Breast epithelium (tissue), 3 donors: Measurements from ENCODE around the gene TNFRSF1A.

Experiments
- POLR2A ChIP-seq: fragments of 450-650 bp; IDR thresholded peaks from one replicate; pipeline ENCODE4 v1.6.1; 2016; ENCODE audit warnings: antibody characterized with exemption, mild to moderate bottlenecking, moderate library complexity
- POLR2AphosphoS5 ChIP-seq, 3 donors: sonication (generic); formaldehyde crosslinking; IDR thresholded peaks; one replicate each; pipeline ENCODE4 v1.6.1; 2017; ENCODE audit warnings: antibody characterized with exemption in 3 of 3
- TF ChIP-seq, protein P1 (sequence below), 3 donors: fragments of 450-650 bp; IDR thresholded peaks; one replicate each; pipeline ENCODE4 v1.5.1; 2016 to 2017; ENCODE audit warnings: antibody characterized with exemption in 3 of 3, mild to moderate bottlenecking in 3 of 3, moderate library complexity in 3 of 3

DNA sequence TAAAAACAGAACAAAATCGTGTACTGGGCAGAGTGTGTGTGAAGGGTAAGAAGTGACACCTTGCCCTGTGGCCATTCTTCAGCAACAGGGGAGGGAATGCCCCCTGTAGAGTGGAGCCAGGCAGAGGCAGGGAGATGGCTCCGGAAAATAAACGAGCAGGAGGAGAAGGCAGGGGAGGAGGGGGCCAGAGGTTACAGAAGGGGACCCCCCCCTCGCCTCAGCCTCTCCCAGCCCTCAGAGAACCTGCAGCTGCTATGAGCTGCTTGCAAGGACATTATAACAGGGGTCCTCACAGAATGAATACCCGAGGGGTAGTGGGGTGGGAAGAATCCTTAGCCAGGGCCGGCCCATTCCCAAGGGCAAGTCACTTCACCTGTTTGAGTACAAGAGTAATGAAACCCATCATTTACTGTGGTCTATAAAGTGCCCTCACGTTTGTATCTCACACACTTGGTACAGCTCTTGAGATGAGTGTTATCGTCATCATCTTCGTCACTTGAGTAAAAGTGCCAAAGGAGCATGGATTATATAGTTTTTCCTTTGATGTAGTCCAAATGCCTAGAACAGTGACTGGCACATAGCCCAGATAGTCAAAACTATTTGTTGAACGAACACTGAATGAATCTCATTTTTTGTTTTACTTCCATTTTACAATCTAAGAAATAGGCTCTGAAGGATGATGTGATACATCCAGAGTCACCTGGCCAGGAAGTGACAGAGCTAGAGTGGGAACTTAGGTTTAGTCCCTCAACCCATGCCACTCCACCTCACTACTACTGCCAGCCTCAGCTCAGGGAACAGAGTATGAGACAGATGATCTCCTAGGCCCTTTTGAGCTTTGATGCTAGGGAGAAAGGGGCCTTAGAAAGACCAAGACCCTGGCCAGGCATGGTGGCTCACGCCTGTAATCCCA is 19.0 kb upstream of the TNFRSF1A start:
- TF ChIP-seq, protein P1, sequence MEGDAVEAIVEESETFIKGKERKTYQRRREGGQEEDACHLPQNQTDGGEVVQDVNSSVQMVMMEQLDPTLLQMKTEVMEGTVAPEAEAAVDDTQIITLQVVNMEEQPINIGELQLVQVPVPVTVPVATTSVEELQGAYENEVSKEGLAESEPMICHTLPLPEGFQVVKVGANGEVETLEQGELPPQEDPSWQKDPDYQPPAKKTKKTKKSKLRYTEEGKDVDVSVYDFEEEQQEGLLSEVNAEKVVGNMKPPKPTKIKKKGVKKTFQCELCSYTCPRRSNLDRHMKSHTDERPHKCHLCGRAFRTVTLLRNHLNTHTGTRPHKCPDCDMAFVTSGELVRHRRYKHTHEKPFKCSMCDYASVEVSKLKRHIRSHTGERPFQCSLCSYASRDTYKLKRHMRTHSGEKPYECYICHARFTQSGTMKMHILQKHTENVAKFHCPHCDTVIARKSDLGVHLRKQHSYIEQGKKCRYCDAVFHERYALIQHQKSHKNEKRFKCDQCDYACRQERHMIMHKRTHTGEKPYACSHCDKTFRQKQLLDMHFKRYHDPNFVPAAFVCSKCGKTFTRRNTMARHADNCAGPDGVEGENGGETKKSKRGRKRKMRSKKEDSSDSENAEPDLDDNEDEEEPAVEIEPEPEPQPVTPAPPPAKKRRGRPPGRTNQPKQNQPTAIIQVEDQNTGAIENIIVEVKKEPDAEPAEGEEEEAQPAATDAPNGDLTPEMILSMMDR (IDR thresholded peaks at IDR 0.05) = no peak
- no peak for TF ChIP-seq POLR2AphosphoS5 (IDR thresholded peaks at IDR 0.05)
- no peak for TF ChIP-seq POLR2A
